Lung (tissue), 12 donors: ENCODE results near the gene ABHD4. TPM values are rescaled to one million over a fixed set of nuclear protein-coding genes. Genes with fewer than 3 reads are reported as not detected.

ENCODE experiments used
- ATAC-seq: fragments of 200-7000 bp; cut with Tn5 transposase; one replicate; pipeline ENCODE4 v1.9.1; 2020; ENCODE audit warnings: moderate number of reproducible peaks; ENCODE audit not compliant: insufficient read depth, low FRiP score
- DNase-seq, 3 donors: peaks; one replicate each; pipeline ENCODE4 v3.0.0-alpha.2; 2013 to 2017
- H3K27ac ChIP-seq, 2 donors: one replicate each; pipeline ENCODE4 v1.5.1; 2013; ENCODE audit warnings: mild to moderate bottlenecking in 2 of 2, moderate library complexity in 2 of 2, control low read depth in 1 of 2, inconsistent platforms in 1 of 2, low read depth in 1 of 2, low read length in 1 of 2
- H3K27me3 ChIP-seq, 3 donors: one replicate each; pipeline ENCODE4 v1.5.1; 2013; ENCODE audit warnings: low read length in 2 of 3; ENCODE audit not compliant: control insufficient read depth in 3 of 3, insufficient read depth in 3 of 3
- H3K36me3 ChIP-seq, 4 donors: one replicate each; pipeline ENCODE4 v1.5.1; 2013; ENCODE audit warnings: low read length in 4 of 4, mild to moderate bottlenecking in 1 of 4, moderate library complexity in 1 of 4; ENCODE audit not compliant: control insufficient read depth in 4 of 4, insufficient read depth in 4 of 4
- H3K4me1 ChIP-seq, 5 donors: one replicate each; pipeline ENCODE4 v1.5.1; 2013; ENCODE audit warnings: low read length in 5 of 5, mild to moderate bottlenecking in 2 of 5, moderate library complexity in 1 of 5; ENCODE audit not compliant: control insufficient read depth in 5 of 5, insufficient read depth in 5 of 5
- H3K4me3 ChIP-seq: one replicate; pipeline ENCODE4 v1.5.1; 2013; ENCODE audit warnings: mild to moderate bottlenecking, control low read depth, moderate library complexity
- H3K9ac ChIP-seq, 2 donors: one replicate each; pipeline ENCODE4 v1.5.1; 2013; ENCODE audit warnings: low read length in 2 of 2, control low read depth in 1 of 2; ENCODE audit not compliant: insufficient read depth in 1 of 2
- H3K9me3 ChIP-seq, 4 donors: one replicate each; pipeline ENCODE4 v1.5.1; 2013; ENCODE audit warnings: low read length in 3 of 4, mild to moderate bottlenecking in 1 of 4, moderate library complexity in 1 of 4; ENCODE audit not compliant: control insufficient read depth in 4 of 4, insufficient read depth in 3 of 4
- CTCF ChIP-seq: IDR thresholded peaks from 2 replicates; pipeline ENCODE4 v1.5.1; 2012; ENCODE audit warnings: mild to moderate bottlenecking; ENCODE audit errors: control extremely low read depth, extremely low read depth
- WGBS, 2 donors: extraction: QIAGEN DNeasy Blood & Tissue Kit; methylation state at CpG; one replicate each; pipeline ENCODE4 v1.1.7; 2013; 5-methylcytosine and 5-hydroxymethylcytosine counted together
- polyA plus RNA-seq, 2 donors: library from polyadenylated mRNA; stranded (reverse); fragments of 200-250 nt; gene quantifications; one replicate each; pipeline ENCODE4 v1.2.1, GENCODE V29; 2013
- total RNA-seq, 2 donors: library from RNA; depleted of rRNA in 1 of 2; stranded (reverse); fragments of >200 nt in 1 of 2; gene quantifications; one replicate each; pipeline ENCODE4 v1.2.1, GENCODE V29; 2014 to 2021
- donor health status: control.
- donor health status: control.
- donor health status: Bipolar disorder and iron deficiency.
- donor health status: healthy.
- donor health status: DM: yes; HTN: yes; CAD: no.

ABHD4 gene
- total and polyA plus RNA-seq, 4 donors, result 14.9 to 34.0 (median 23.9) TPM

- Histone ChIP-seq H3K9me3 (no peaks in the 10 kb centered on the region), H3K4me1 (peaks cover 0 to 33% (median 10%) of the 10 kb centered on the region in 5 donors), H3K27ac (peak overlapping the region; percentile 83 to 91), H3K9ac (peak overlapping the region; percentile 96), H3K27me3 (peaks cover 0 to 5% (median 0%) of the 10 kb centered on the region in 3 donors), H3K36me3 (peaks cover 0 to 4% (median 2%) of the 10 kb centered on the region in 4 donors), H3K4me3 (peak overlapping the region; percentile 63)
- 1 to 3% methylated on average over 17 of the region's 17 CpGs for WGBS, 2 donors
- TF ChIP-seq CTCF, result no peak
- peak; percentile 17 for ATAC-seq
- no peak for DNase-seq
Observed at GRCh38 chr14:22588526-22589095, 9.5 kb upstream of the ABHD4 start.

GRCh38 chr14:22589096-22589839 is 8.8 kb upstream of the ABHD4 start, which contains the start of gene DAD1:
TSS of gene DAD1 (minus strand) at chr14:22589224. CDS start at chr14:22589157, 67 bp downstream.
- DNase-seq, result peak; percentile 100
- peak; percentile 96 for ATAC-seq
- Histone ChIP-seq H3K27me3 (peaks cover 0 to 5% (median 4%) of the 10 kb centered on the region in 3 donors), H3K4me1 (peaks cover 0 to 33% (median 8%) of the 10 kb centered on the region in 5 donors), H3K9me3 (no peaks in the 10 kb centered on the region), H3K9ac (peak within 1 kb of the TSS; percentile 96 to 99), H3K36me3 (peaks cover 0 to 4% (median under 1%) of the 10 kb centered on the region in 4 donors), H3K4me3 (peak within 1 kb of the TSS; percentile 63), H3K27ac (peak within 1 kb of the TSS; percentile 84 to 96)
- 0% methylated on average over 44 of the region's 44 CpGs for WGBS, 2 donors
- no peak for TF ChIP-seq CTCF

- ATAC-seq (no peak), DNase-seq (no peak)
- no peaks in the 10 kb centered on the region for H3K9me3 ChIP-seq
- no peak overlapping the region for H3K27ac ChIP-seq
- H3K36me3 ChIP-seq, result peaks cover 0 to 5% (median 0%) of the 10 kb centered on the region in 4 donors
- no peak for TF ChIP-seq CTCF
- no peak overlapping the region for H3K9ac ChIP-seq
- 56 to 62% methylated on average over 3 of the region's 3 CpGs for WGBS, 2 donors
- peaks cover 0 to 5% (median 4%) of the 10 kb centered on the region in 3 donors for H3K27me3 ChIP-seq
- H3K4me1 ChIP-seq, result peaks cover 0 to 13% (median 1%) of the 10 kb centered on the region in 5 donors
- H3K4me3 ChIP-seq, result no peak overlapping the region
Observed at GRCh38 chr14:22593189-22593588, 4.9 kb upstream of the ABHD4 start.
